ENCODE results near the gene ZBTB21. TPM values are rescaled to one million over a fixed set of nuclear protein-coding genes. Genes with fewer than 3 reads are reported as not detected.

The ZBTB21 gene
- total and polyA plus RNA-seq, 9 of the 15 experiments (the other 6 are each of a cell fraction or from before 2014, with no cell fraction given): 2.2 to 15.2 (median 8.7) TPM

DNA sequence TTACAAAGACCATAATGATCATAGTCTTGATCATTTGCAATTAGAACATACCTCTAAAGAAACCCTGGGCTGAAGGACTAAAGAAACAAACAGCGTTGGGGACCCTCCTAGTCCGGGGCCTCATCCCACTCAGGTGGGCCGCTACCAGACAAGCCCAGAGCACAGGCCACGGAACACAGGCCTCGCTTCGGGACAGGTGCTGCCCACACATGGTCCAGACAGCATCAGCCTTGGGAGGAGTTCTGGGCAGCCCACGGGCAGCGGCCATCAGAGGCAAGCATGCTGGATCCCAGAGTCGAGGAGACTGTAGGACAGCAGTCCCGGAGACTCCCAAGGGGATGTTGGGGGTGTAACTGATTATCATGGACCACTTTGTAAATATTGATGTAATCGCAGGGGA lies 61.3 kb downstream of the ZBTB21 start (continued):
- TF ChIP-seq, protein P1, sequence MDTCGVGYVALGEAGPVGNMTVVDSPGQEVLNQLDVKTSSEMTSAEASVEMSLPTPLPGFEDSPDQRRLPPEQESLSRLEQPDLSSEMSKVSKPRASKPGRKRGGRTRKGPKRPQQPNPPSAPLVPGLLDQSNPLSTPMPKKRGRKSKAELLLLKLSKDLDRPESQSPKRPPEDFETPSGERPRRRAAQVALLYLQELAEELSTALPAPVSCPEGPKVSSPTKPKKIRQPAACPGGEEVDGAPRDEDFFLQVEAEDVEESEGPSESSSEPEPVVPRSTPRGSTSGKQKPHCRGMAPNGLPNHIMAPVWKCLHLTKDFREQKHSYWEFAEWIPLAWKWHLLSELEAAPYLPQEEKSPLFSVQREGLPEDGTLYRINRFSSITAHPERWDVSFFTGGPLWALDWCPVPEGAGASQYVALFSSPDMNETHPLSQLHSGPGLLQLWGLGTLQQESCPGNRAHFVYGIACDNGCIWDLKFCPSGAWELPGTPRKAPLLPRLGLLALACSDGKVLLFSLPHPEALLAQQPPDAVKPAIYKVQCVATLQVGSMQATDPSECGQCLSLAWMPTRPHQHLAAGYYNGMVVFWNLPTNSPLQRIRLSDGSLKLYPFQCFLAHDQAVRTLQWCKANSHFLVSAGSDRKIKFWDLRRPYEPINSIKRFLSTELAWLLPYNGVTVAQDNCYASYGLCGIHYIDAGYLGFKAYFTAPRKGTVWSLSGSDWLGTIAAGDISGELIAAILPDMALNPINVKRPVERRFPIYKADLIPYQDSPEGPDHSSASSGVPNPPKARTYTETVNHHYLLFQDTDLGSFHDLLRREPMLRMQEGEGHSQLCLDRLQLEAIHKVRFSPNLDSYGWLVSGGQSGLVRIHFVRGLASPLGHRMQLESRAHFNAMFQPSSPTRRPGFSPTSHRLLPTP (IDR thresholded peaks at IDR 0.05; ENCODE audit: borderline replicate concordance, extremely low read depth, insufficient read length): no peak
- TF ChIP-seq ETV6 (IDR thresholded peaks at IDR 0.05; ENCODE audit: borderline replicate concordance in 1 of 2, low read depth in 2 of 2, low read length in 1 of 2): no peak
- no peak for TF ChIP-seq ETV6 (CRISPR knock-in tag; IDR thresholded peaks at IDR 0.05; ENCODE audit: borderline replicate concordance)
- TF ChIP-seq, protein P2, sequence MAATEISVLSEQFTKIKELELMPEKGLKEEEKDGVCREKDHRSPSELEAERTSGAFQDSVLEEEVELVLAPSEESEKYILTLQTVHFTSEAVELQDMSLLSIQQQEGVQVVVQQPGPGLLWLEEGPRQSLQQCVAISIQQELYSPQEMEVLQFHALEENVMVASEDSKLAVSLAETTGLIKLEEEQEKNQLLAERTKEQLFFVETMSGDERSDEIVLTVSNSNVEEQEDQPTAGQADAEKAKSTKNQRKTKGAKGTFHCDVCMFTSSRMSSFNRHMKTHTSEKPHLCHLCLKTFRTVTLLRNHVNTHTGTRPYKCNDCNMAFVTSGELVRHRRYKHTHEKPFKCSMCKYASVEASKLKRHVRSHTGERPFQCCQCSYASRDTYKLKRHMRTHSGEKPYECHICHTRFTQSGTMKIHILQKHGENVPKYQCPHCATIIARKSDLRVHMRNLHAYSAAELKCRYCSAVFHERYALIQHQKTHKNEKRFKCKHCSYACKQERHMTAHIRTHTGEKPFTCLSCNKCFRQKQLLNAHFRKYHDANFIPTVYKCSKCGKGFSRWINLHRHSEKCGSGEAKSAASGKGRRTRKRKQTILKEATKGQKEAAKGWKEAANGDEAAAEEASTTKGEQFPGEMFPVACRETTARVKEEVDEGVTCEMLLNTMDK (IDR thresholded peaks at IDR 0.05; ENCODE audit: borderline replicate concordance, insufficient read depth, low read depth, low read length, poor library complexity, severe bottlenecking): no peak
- TF ChIP-seq CHD2 (IDR thresholded peaks at IDR 0.05; ENCODE audit: low read depth, low read length): no peak
- TF ChIP-seq BCOR (IDR thresholded peaks at IDR 0.05): no peak
- TF ChIP-seq CCNT2 (IDR thresholded peaks at IDR 0.05; ENCODE audit: borderline replicate concordance, extremely low read depth, insufficient read length, low read depth, low read length): no peak
- no peak for TF ChIP-seq MCM3 (IDR thresholded peaks at IDR 0.05)

Data from K562 (cell line).